Caco-2 (cell line): ENCODE results near the gene ESRRB. TPM values are rescaled to one million over a fixed set of nuclear protein-coding genes. Genes with fewer than 3 reads are reported as not detected.

ENCODE experiments used
- BruUV-seq: library from RNA; stranded (reverse); fragments of 400-500 nt; replicated peaks from 2 replicates; lab custom pipeline; 2021; lab: Mats Ljungman, UMichigan
- CTCF ChIA-PET: fragments of 300-600 bp; sonication (Branson Sonifier 250); formaldehyde crosslinking; loops from one replicate; lab custom pipeline; 2022; ENCODE audit warnings: antibody characterized with exemption; lab: Charles Lee
- POLR2A ChIA-PET: fragments of 300-600 bp; sonication (Branson Sonifier 250); formaldehyde crosslinking; loops from one replicate; lab custom pipeline; 2022; ENCODE audit warnings: antibody characterized with exemption; lab: Charles Lee
- DNase-seq, 2 experiments: peaks; one replicate each; pipeline versions ENCODE4 v3.0.0 to v3.0.0-alpha.2; 2020 to 2022
- H3K27me3 ChIP-seq: replicated peaks from 2 replicates; pipeline ENCODE4 v1.6.0; 2011; ENCODE audit warnings: low read length; ENCODE audit not compliant: control insufficient read depth, insufficient read depth
- H3K36me3 ChIP-seq: 2 replicates; pipeline ENCODE4 v1.5.1; 2011; ENCODE audit warnings: low read length; ENCODE audit not compliant: control insufficient read depth, insufficient read depth
- H3K4me1 ChIP-seq: fragments of 250-450 bp; sonication (Bioruptor Pico); 2 replicates; pipeline ENCODE4 v1.5.1; 2020; ENCODE audit warnings: mild to moderate bottlenecking
- H3K4me3 ChIP-seq: 2 replicates; pipeline ENCODE4 v1.5.1; 2011; ENCODE audit warnings: low read depth, mild to moderate bottlenecking, control low read depth, low read length
- H3K9me3 ChIP-seq: fragments of 250-450 bp; sonication (Bioruptor Pico); 2 replicates; pipeline ENCODE4 v1.5.1; 2020; ENCODE audit warnings: mild to moderate bottlenecking, moderate library complexity
- H3K27ac Mint-ChIP-seq: one replicate; pipeline ENCODE4 v1.8.0; 2022; ENCODE audit warnings: mixed read lengths; ENCODE audit not compliant: unreplicated experiment
- H3K27me3 Mint-ChIP-seq: one replicate; pipeline ENCODE4 v1.8.0; 2022; ENCODE audit warnings: mixed read lengths; ENCODE audit not compliant: insufficient read depth, unreplicated experiment
- H3K36me3 Mint-ChIP-seq: one replicate; pipeline ENCODE4 v1.8.0; 2022; ENCODE audit warnings: mild to moderate bottlenecking, mixed read lengths; ENCODE audit not compliant: insufficient read depth, unreplicated experiment
- H3K4me1 Mint-ChIP-seq: one replicate; pipeline ENCODE4 v1.8.0; 2022; ENCODE audit warnings: low read depth, mixed read lengths; ENCODE audit not compliant: unreplicated experiment
- H3K4me3 Mint-ChIP-seq: one replicate; pipeline ENCODE4 v1.8.0; 2022; ENCODE audit warnings: mild to moderate bottlenecking, moderate library complexity, mixed read lengths; ENCODE audit not compliant: unreplicated experiment
- H3K9me3 Mint-ChIP-seq: one replicate; pipeline ENCODE4 v1.8.0; 2022; ENCODE audit warnings: mixed read lengths; ENCODE audit not compliant: unreplicated experiment
- intact Hi-C: fragments of 100-400 bp; cut with micrococcal nuclease; formaldehyde crosslinking; loops from one replicate; pipeline ENCODE4 v1.10.0; 2022; ENCODE audit not compliant: unreplicated experiment
- total RNA-seq: library from RNA; stranded (reverse); gene quantifications from 2 replicates; pipeline ENCODE4 v1.2.3, GENCODE V29; 2022
- TF ChIP-seq, protein P1 (sequence below), 2 experiments: fragments of 200-600 bp in 1 of 2; IDR thresholded peaks; 1 replicate in 1 of 2; 2 replicates in 1 of 2; pipeline versions ENCODE4 v1.5.1 to v1.8.0; 2011 to 2022; ENCODE audit warnings: antibody characterized with exemption in 1 of 2, control low read depth in 1 of 2, inconsistent platforms in 1 of 2, low read depth in 1 of 2, low read length in 1 of 2, mild to moderate bottlenecking in 1 of 2, moderate library complexity in 1 of 2; ENCODE audit not compliant: insufficient read depth in 1 of 2, severe bottlenecking in 1 of 2, unreplicated experiment in 1 of 2

The ESRRB gene
- total RNA-seq, 1 experiment from 2014 or later: not detected

GRCh38 chr14:76480426-76480825 is 104.5 kb downstream of the ESRRB start:
- Histone ChIP-seq H3K4me3 (no peak overlapping the region), H3K36me3 (no peaks in the 10 kb centered on the region), H3K9me3 (no peaks in the 10 kb centered on the region), H3K27me3 (no peaks in the 10 kb centered on the region; the same call in 1 of the 2 replicates), H3K4me1 (no peaks in the 10 kb centered on the region)
- no peak overlapping the region for H3K27ac Mint-ChIP-seq
- no peak overlapping the region for H3K4me3 Mint-ChIP-seq
- POLR2A ChIA-PET: no interaction called here
- intact Hi-C loops: no loop called here
- TF ChIP-seq, protein P1, sequence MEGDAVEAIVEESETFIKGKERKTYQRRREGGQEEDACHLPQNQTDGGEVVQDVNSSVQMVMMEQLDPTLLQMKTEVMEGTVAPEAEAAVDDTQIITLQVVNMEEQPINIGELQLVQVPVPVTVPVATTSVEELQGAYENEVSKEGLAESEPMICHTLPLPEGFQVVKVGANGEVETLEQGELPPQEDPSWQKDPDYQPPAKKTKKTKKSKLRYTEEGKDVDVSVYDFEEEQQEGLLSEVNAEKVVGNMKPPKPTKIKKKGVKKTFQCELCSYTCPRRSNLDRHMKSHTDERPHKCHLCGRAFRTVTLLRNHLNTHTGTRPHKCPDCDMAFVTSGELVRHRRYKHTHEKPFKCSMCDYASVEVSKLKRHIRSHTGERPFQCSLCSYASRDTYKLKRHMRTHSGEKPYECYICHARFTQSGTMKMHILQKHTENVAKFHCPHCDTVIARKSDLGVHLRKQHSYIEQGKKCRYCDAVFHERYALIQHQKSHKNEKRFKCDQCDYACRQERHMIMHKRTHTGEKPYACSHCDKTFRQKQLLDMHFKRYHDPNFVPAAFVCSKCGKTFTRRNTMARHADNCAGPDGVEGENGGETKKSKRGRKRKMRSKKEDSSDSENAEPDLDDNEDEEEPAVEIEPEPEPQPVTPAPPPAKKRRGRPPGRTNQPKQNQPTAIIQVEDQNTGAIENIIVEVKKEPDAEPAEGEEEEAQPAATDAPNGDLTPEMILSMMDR (IDR thresholded peaks at IDR 0.05; ENCODE audit: insufficient read depth in 1 of 2, low read depth in 1 of 2, low read length in 1 of 2, severe bottlenecking in 1 of 2, unreplicated experiment in 1 of 2): no peak
- no peak for DNase-seq
- CTCF ChIA-PET: no interaction called here
- no peaks in the 10 kb centered on the region for H3K9me3 Mint-ChIP-seq
- peaks cover 5% of the 10 kb centered on the region for H3K27me3 Mint-ChIP-seq
- H3K4me1 Mint-ChIP-seq: no peaks in the 10 kb centered on the region
- no TSS peak for BruUV-seq
- H3K36me3 Mint-ChIP-seq: no peaks in the 10 kb centered on the region

GRCh38 chr14:76484355-76484754 is 108.4 kb downstream of the ESRRB start:
- Mint-ChIP-seq H3K4me3 (no peak overlapping the region), H3K27me3 (peaks cover 12% of the 10 kb centered on the region), H3K4me1 (no peaks in the 10 kb centered on the region), H3K9me3 (no peaks in the 10 kb centered on the region), H3K36me3 (no peaks in the 10 kb centered on the region), H3K27ac (no peak overlapping the region)
- TF ChIP-seq, protein P1 (IDR thresholded peaks at IDR 0.05; ENCODE audit: insufficient read depth in 1 of 2, low read depth in 1 of 2, low read length in 1 of 2, severe bottlenecking in 1 of 2, unreplicated experiment in 1 of 2): no peak
- ChIA-PET POLR2A (no interaction called here), CTCF (no interaction called here)
- H3K4me1 ChIP-seq: no peaks in the 10 kb centered on the region
- no peaks in the 10 kb centered on the region for H3K9me3 ChIP-seq
- no peaks in the 10 kb centered on the region; the same call in 1 of the 2 replicates for H3K27me3 ChIP-seq
- no peaks in the 10 kb centered on the region for H3K36me3 ChIP-seq
- no peak overlapping the region for H3K4me3 ChIP-seq
- BruUV-seq: no TSS peak
- intact Hi-C loops: no loop called here
- DNase-seq: no peak

DNA sequence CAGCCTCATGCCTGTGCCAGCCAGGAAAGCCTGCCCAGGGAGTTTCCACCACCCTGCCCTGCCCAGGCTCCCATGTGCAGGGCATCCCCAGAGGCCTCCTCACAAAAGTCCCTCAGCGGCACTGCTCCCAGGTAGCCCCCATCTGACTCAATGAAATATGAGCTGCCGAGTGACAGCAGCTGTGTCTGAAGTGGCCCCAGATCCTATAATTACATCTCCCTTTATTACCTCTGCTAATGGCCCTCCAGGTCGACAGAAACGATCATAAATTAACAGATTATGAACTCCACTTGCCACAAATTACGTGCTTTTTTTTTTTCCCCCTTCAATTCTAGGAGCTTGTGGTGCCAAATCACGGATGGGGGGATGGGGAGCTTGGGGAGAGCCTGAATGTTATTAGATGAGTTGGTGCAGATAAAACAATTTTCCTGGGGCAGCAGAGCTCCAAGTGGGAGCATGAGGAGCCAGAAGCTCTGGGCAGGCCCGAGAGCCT is 110.4 kb downstream of the ESRRB start:
- H3K27ac Mint-ChIP-seq: no peak overlapping the region
- CTCF ChIA-PET: interaction anchor here (0.5 kb wide), 1 partner anchor 17 kb away, joined by 3 read pairs; no protein-coding TSS in a partner anchor

More for the DNA sequence above, 110.4 kb downstream of the ESRRB start:
- H3K9me3 Mint-ChIP-seq: no peaks in the 10 kb centered on the region
- no peak overlapping the region for H3K4me3 Mint-ChIP-seq
- BruUV-seq: no TSS peak
- no peaks in the 10 kb centered on the region for H3K4me1 ChIP-seq
- no peaks in the 10 kb centered on the region for H3K4me1 Mint-ChIP-seq
- H3K27me3 Mint-ChIP-seq: peaks cover 19% of the 10 kb centered on the region
- intact Hi-C loops: no loop called here
- POLR2A ChIA-PET: no interaction called here
- H3K36me3 Mint-ChIP-seq: no peaks in the 10 kb centered on the region
- no peaks in the 10 kb centered on the region; the same call in 1 of the 2 replicates for H3K27me3 ChIP-seq
- TF ChIP-seq, protein P1 (IDR thresholded peaks at IDR 0.05; ENCODE audit: insufficient read depth in 1 of 2, low read depth in 1 of 2, low read length in 1 of 2, severe bottlenecking in 1 of 2, unreplicated experiment in 1 of 2): no peak
- H3K4me3 ChIP-seq: no peak overlapping the region
- H3K36me3 ChIP-seq: no peaks in the 10 kb centered on the region
- H3K9me3 ChIP-seq: no peaks in the 10 kb centered on the region
- DNase-seq: no peak
